ENCODE measurements around the gene NLGN1. TPM values are rescaled to one million over a fixed set of nuclear protein-coding genes. Genes with fewer than 3 reads are reported as not detected.

Gene NLGN1
- total and polyA plus RNA-seq, 2 experiments from 2014 or later: 5.3 to 10.9 TPM

GRCh38 chr3:174162550-174162949 is 765.0 kb downstream of the NLGN1 start:
- Histone ChIP-seq H3K4me1 (ENCODE audit: low read depth) (peaks cover 8% of the 10 kb centered on the region), H3K36me3 (no peaks in the 10 kb centered on the region), H3K27me3 (no peaks in the 10 kb centered on the region), H3K9me3 (ENCODE audit: low read depth) (no peaks in the 10 kb centered on the region), H3K27ac (no peak overlapping the region), H3K4me3 (no peak overlapping the region)
- DNase-seq (ENCODE audit: low read depth in 1 of 2, low spot score in 1 of 2): no peak
- no peak for TF ChIP-seq CTCF (IDR thresholded peaks at IDR 0.05; ENCODE audit: low read depth, low read length)

DNA sequence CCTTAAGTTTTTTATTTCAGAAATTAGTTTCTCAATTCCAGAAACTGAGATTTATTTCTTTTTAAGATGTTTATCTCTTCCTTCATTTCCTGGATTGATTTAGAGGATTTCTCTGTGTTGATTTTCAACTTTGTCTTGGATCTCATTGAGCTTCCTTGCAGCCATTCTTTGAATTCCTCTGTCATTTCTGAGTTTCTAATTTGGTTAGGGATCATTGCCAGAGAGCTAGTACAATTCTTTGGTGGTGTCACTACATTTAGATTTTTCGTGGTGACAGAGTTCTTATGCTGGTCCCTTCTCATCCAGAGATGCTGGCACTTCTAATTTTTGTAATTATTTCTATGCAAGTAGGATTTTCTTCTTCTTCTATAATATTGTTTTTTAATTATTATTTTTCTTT is 770.5 kb downstream of the NLGN1 start:
- no peaks in the 10 kb centered on the region for H3K9me3 ChIP-seq (ENCODE audit: low read depth)
- DNase-seq (ENCODE audit: low read depth in 1 of 2, low spot score in 1 of 2): no peak
- H3K4me1 ChIP-seq (ENCODE audit: low read depth): no peaks in the 10 kb centered on the region
- no peak overlapping the region for H3K27ac ChIP-seq
- no peak for TF ChIP-seq CTCF (IDR thresholded peaks at IDR 0.05; ENCODE audit: low read depth, low read length)
- no peaks in the 10 kb centered on the region for H3K36me3 ChIP-seq
- H3K4me3 ChIP-seq: no peak overlapping the region
- no peaks in the 10 kb centered on the region for H3K27me3 ChIP-seq

DNA sequence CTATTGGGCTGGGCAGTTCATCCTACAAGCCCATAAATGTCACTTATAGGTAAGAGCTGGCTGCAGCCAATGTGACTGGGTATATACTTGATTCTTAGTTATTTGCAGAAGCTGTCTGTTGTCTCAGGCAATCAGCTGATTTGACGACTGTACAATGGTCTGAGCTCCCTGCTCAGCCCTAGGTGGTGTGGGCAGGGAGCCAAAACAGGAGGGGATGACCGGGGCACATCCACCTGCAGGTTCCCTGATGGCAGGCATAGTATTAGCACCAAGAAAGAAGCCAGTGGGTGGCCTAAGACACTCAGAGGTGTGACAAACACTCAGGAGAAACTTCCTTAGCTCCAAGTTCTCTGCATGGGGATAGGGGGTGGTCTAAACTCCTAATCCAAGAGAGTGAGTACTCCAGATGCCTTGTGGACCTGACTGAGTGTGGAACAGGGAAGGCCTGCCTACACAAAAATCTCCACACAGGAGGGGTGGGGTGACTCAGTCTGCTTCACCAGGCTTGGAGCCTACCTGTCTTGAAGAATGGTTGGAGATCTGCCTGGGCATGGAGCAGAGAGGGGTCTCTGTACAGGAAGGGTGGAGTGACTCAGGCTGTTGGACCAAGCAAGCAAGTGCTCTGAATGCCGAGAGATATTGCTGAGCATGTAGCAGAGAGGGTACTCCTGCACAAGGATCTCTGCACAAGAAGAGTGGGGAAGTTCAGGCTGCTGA is 771.2 kb downstream of the NLGN1 start:
- Histone ChIP-seq H3K4me1 (ENCODE audit: low read depth) (no peaks in the 10 kb centered on the region), H3K4me3 (no peak overlapping the region), H3K27me3 (no peaks in the 10 kb centered on the region), H3K27ac (no peak overlapping the region), H3K36me3 (no peaks in the 10 kb centered on the region), H3K9me3 (ENCODE audit: low read depth) (no peaks in the 10 kb centered on the region)
- TF ChIP-seq CTCF (IDR thresholded peaks at IDR 0.05; ENCODE audit: low read depth, low read length): no peak
- DNase-seq (ENCODE audit: low read depth in 1 of 2, low spot score in 1 of 2): no peak

GRCh38 chr3:174169736-174170135 is 772.2 kb downstream of the NLGN1 start:
- H3K27me3 ChIP-seq: no peaks in the 10 kb centered on the region
- H3K4me1 ChIP-seq (ENCODE audit: low read depth): no peaks in the 10 kb centered on the region
- H3K4me3 ChIP-seq: no peak overlapping the region
- no peak overlapping the region for H3K27ac ChIP-seq
- no peak for DNase-seq (ENCODE audit: low read depth in 1 of 2, low spot score in 1 of 2)
- H3K9me3 ChIP-seq (ENCODE audit: low read depth): no peaks in the 10 kb centered on the region
- H3K36me3 ChIP-seq: no peaks in the 10 kb centered on the region
- no peak for TF ChIP-seq CTCF (IDR thresholded peaks at IDR 0.05; ENCODE audit: low read depth, low read length)

GRCh38 chr3:174170248-174170647 is 772.7 kb downstream of the NLGN1 start:
- Histone ChIP-seq H3K4me1 (ENCODE audit: low read depth) (no peaks in the 10 kb centered on the region), H3K36me3 (no peaks in the 10 kb centered on the region), H3K4me3 (no peak overlapping the region), H3K27ac (no peak overlapping the region), H3K9me3 (ENCODE audit: low read depth) (no peaks in the 10 kb centered on the region), H3K27me3 (no peaks in the 10 kb centered on the region)
- no peak for DNase-seq (ENCODE audit: low read depth in 1 of 2, low spot score in 1 of 2)
- TF ChIP-seq CTCF (IDR thresholded peaks at IDR 0.05; ENCODE audit: low read depth, low read length): no peak

Measured in cardiac muscle cell (in vitro differentiated cells and primary cell).